Measurements from ENCODE around the gene FHIP2A. TPM values are rescaled to one million over a fixed set of nuclear protein-coding genes. Genes with fewer than 3 reads are reported as not detected.

FHIP2A gene
- total RNA-seq, 6 donors from 2014 or later, result 21.9 to 45.5 (median 26.2) TPM

DNA sequence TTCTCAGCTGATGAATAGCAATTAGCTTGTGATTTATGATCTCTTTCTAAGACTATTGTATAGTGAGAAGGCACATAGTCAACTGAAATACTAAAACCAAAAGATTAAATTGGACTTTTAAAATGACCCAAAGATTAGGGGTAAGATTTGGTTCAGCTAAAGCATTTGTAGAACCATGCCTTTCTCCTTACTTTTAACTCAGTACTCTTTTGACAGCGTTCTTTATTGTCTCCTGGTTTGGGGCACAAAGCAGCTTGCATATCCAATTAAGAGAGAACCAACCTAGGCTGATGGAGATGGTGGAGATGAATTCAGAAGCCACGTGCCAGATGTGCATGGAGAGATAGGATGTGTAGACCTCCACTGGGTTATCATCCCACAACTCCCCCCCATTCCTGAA lies 45.8 kb downstream of the FHIP2A start:
- WGBS, 2 donors, result 97 to 98% methylated on average over 2 of the region's 2 CpGs

DNA sequence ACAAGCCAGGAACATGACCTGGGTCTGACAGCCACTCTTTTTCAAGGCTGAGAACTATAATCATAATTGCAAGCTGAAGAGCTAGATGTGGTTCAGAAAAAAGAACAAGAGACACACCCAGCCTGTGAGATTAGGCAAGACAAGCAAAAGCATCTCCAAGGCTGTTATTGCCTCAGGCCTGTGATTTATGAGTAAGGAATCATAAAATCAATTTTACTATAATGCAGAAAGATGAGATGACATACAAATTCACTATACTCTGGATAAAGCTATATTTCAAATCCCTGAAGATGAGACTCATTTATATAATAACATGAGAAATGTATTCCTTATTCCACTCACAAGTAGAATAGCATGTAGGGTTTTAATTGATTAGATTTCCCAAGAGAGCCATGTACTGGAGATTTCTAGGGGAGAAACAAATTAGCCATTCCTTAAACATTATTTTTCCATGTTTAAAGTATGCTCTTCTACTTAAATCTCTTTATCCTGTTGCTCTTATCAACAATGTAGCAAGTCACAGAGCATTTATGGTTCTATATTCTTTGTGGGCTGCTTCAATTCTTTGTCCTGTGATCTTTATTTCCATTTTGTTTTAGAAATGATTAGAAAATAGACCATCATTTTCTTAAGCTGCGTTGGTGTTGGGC lies 47.4 kb downstream of the FHIP2A start:
- DNase-seq, result no peak
- TF ChIP-seq POLR2A (IDR thresholded peaks at IDR 0.05) (no peak), CTCF (IDR thresholded peaks at IDR 0.05) (no peak), POLR2AphosphoS5 (IDR thresholded peaks at IDR 0.05) (no peak), EP300 (IDR thresholded peaks at IDR 0.05) (no peak)
- Histone ChIP-seq H3K9me3 (no peaks in the 10 kb centered on the region), H3K27me3 (no peaks in the 10 kb centered on the region), H3K4me3 (no peak overlapping the region), H3K36me3 (peaks cover 0 to 18% (median 2%) of the 10 kb centered on the region in 4 donors), H3K4me1 (no peaks in the 10 kb centered on the region), H3K27ac (no peak overlapping the region)
- no peak for ATAC-seq (ENCODE audit: low FRiP score in 2 of 2)
- WGBS, 2 donors, result 82 to 94% methylated on average over 1 of the region's 1 CpG

More for the DNA sequence above, 45.8 kb downstream of the FHIP2A start:
- H3K36me3 ChIP-seq, result peaks cover 0 to 32% (median 7%) of the 10 kb centered on the region in 4 donors
- H3K4me1 ChIP-seq, result no peaks in the 10 kb centered on the region
- H3K27ac ChIP-seq, result no peak overlapping the region
- ATAC-seq (ENCODE audit: low FRiP score in 2 of 2) (no peak), DNase-seq (no peak)
- no peaks in the 10 kb centered on the region for H3K27me3 ChIP-seq
- no peak overlapping the region for H3K4me3 ChIP-seq
- TF ChIP-seq CTCF (IDR thresholded peaks at IDR 0.05) (no peak), EP300 (IDR thresholded peaks at IDR 0.05) (no peak), POLR2AphosphoS5 (IDR thresholded peaks at IDR 0.05) (no peak), POLR2A (IDR thresholded peaks at IDR 0.05) (no peak)
- H3K9me3 ChIP-seq, result no peaks in the 10 kb centered on the region

GRCh38 chr10:114869520-114869892 lies 47.9 kb downstream of the FHIP2A start:
- WGBS, 2 donors, result 32 to 42% methylated on average over 1 of the region's 1 CpG
- ATAC-seq (ENCODE audit: low FRiP score in 2 of 2), result no peak
- Histone ChIP-seq H3K4me1 (no peaks in the 10 kb centered on the region), H3K27ac (no peak overlapping the region), H3K4me3 (no peak overlapping the region), H3K36me3 (peaks cover 0 to 13% (median 1%) of the 10 kb centered on the region in 4 donors), H3K9me3 (no peaks in the 10 kb centered on the region), H3K27me3 (no peaks in the 10 kb centered on the region)
- DNase-seq, result no peak
- TF ChIP-seq EP300 (IDR thresholded peaks at IDR 0.05) (no peak), CTCF (IDR thresholded peaks at IDR 0.05) (no peak), POLR2AphosphoS5 (IDR thresholded peaks at IDR 0.05) (no peak), POLR2A (IDR thresholded peaks at IDR 0.05) (no peak)

- DNase-seq, result no peak
- no peak overlapping the region for H3K27ac ChIP-seq
These were observed 48.9 kb downstream of the FHIP2A start for GRCh38 chr10:114870486-114870885.

More at GRCh38 chr10:114870486-114870885, 48.9 kb downstream of the FHIP2A start:
- TF ChIP-seq POLR2A (IDR thresholded peaks at IDR 0.05) (no peak), EP300 (IDR thresholded peaks at IDR 0.05) (no peak), CTCF (IDR thresholded peaks at IDR 0.05) (no peak), POLR2AphosphoS5 (IDR thresholded peaks at IDR 0.05) (no peak)
- Histone ChIP-seq H3K36me3 (peaks cover 0 to 4% (median 0%) of the 10 kb centered on the region in 4 donors), H3K27me3 (no peaks in the 10 kb centered on the region), H3K4me1 (no peaks in the 10 kb centered on the region), H3K9me3 (no peaks in the 10 kb centered on the region), H3K4me3 (no peak overlapping the region)
- no peak for ATAC-seq (ENCODE audit: low FRiP score in 2 of 2)
- WGBS, 2 donors, result 86 to 89% methylated on average over 3 of the region's 3 CpGs

Measured in upper lobe of left lung (tissue), 6 donors.